COLO829 (cell line): Measurements from ENCODE around the gene ADAMTSL1.

Experiments
- DNase-seq: peaks from one replicate; pipeline ENCODE4 v3.0.0; 2012; ENCODE audit warnings: low spot score

The ADAMTSL1 gene

GRCh38 chr9:18473652-18474279, at the start of gene ADAMTSL1:
Gene ADAMTSL1 (plus strand): TSS chr9:18474153. CDS start chr9:18474233, 80 bp downstream.
- DNase-seq: no peak

- DNase-seq: no peak
Observed at GRCh38 chr9:18427691-18428090, 46.3 kb upstream of the ADAMTSL1 start.

- no peak for DNase-seq
Observed at GRCh38 chr9:18428661-18429060, 45.3 kb upstream of the ADAMTSL1 start.

- no peak for DNase-seq
Observed at GRCh38 chr9:18429070-18429469, 44.9 kb upstream of the ADAMTSL1 start.

GRCh38 chr9:18433620-18434019, 40.3 kb upstream of the ADAMTSL1 start:
- DNase-seq: no peak

- no peak for DNase-seq
Observed at GRCh38 chr9:18437315-18438201, 36.4 kb upstream of the ADAMTSL1 start.

- no peak for DNase-seq
Observed at GRCh38 chr9:18438300-18438925, 35.5 kb upstream of the ADAMTSL1 start.

GRCh38 chr9:18438951-18439350, 35.0 kb upstream of the ADAMTSL1 start:
- DNase-seq: no peak

GRCh38 chr9:18441261-18441660, 32.7 kb upstream of the ADAMTSL1 start:
- no peak for DNase-seq

GRCh38 chr9:18442629-18443491, 31.1 kb upstream of the ADAMTSL1 start:
- peak; percentile 51 for DNase-seq

GRCh38 chr9:18447131-18447530, 26.8 kb upstream of the ADAMTSL1 start:
- no peak for DNase-seq

- no peak for DNase-seq
Observed at GRCh38 chr9:18447541-18447940, 26.4 kb upstream of the ADAMTSL1 start.

GRCh38 chr9:18448101-18448500, 25.9 kb upstream of the ADAMTSL1 start:
- DNase-seq: no peak

- no peak for DNase-seq
Observed at GRCh38 chr9:18451406-18451805, 22.5 kb upstream of the ADAMTSL1 start.

GRCh38 chr9:18452276-18452675, 21.7 kb upstream of the ADAMTSL1 start:
- DNase-seq: no peak

GRCh38 chr9:18456624-18457237, 17.2 kb upstream of the ADAMTSL1 start:
- no peak for DNase-seq

- no peak for DNase-seq
Observed at GRCh38 chr9:18457510-18457909, 16.4 kb upstream of the ADAMTSL1 start.

GRCh38 chr9:18459962-18460584, 13.9 kb upstream of the ADAMTSL1 start:
- no peak for DNase-seq

- DNase-seq: no peak
Observed at GRCh38 chr9:18461496-18461895, 12.5 kb upstream of the ADAMTSL1 start.

GRCh38 chr9:18463991-18464390, 10.0 kb upstream of the ADAMTSL1 start:
- no peak for DNase-seq

- DNase-seq: no peak
Observed at GRCh38 chr9:18466101-18466500, 7.9 kb upstream of the ADAMTSL1 start.
